Astrocyte of the hippocampus (primary cell): ENCODE measurements around the gene B4GALT7.

Source experiments
- DNase-seq: peaks from one replicate; pipeline ENCODE4 v3.0.0; 2011; ENCODE audit warnings: low read depth, low spot score

Gene B4GALT7

DNA sequence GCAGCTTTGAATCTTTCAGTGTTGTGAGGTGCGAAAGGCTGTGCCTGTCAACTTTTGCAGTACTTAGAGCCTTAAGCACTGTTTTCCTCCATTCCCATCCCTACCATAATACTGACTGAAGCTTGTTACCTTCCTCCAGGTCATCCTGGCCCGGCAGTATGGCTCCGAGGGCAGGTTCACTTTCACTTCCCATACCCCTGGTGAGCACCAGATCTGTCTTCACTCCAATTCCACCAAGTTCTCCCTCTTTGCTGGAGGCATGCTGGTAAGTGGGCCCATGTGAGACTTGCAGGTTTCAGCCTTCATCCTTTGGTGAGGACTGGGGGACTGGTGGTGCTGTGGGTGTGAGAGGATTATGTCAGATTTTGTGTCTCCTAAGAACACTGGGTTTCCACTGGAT, 6.4 kb upstream of the B4GALT7 start:
- DNase-seq = no peak

DNA sequence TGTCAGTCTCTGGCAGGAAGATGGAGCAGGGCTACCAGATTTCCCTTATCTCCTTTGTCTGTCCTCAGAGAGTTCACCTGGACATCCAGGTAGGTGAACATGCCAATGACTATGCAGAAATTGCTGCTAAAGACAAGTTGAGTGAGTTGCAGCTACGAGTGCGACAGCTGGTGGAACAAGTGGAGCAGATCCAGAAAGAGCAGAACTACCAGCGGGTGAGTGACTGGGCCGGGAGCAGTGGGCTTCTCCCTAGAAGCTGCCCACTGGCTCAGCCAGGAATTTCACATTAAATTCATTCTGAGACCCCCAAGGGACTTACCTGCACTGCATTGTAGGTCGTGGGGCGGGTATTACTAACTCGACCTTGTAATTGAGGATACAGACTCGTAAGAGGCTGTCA, 5.9 kb upstream of the B4GALT7 start:
- DNase-seq = no peak

DNA sequence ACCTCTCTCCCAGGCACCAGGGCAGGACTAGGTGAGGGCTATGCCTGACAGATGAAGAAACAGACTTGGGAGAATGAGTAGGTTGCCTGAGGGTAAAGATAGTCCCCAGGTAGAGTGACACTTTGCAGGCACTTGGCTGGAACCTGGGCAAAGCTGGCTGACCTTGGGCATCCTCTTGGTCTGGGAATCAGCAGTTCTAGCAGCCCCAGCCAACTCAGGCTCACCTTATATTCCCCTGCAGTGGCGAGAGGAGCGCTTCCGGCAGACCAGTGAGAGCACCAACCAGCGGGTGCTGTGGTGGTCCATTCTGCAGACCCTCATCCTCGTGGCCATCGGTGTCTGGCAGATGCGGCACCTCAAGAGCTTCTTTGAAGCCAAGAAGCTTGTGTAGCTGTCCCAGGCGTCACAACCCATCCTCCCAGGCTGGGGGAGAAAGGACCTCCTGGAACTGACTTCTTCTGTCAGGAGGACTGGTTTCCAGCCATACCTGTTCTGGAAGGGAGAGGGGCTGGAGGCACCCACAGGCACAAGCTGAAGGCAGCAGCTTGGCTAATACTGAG, 4.8 kb upstream of the B4GALT7 start:
- DNase-seq = no peak

DNA sequence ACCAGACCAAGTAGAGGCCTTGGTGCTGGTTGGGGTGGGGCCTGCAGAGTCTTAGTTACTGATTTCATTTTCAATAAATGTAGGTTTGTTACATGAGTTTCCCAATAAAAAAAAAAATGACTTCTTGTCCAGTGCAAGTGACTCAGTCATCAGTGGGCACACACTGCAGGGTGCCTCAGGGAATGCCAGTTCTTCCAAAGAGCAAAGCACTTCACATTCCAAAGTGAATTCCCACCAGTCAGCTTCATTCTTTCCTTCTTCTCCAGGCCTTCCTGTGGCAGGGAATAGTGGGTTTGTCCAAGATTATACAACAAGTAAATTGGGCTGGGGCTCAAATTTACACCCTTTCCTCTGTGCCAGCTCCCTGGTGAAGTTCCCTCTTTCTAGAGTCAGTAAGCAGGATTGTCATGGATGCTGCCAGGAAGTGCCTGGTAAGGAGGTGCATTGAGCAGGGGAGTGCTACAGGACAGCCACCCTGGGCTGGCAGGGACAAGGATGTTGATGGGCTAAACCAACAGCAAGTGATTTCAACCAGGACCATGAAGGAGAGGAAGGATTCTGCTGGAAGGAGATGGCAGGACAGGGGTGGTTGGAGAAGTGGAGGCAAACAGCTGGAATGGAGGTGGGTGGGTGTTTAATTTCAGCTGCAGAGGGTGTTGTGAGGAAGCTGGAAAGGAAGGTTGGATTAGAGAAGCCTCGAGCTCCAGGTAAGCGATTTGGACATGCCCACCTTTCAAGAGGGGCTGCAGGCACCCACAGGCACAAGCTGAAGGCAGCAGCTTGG, 3.7 kb upstream of the B4GALT7 start:
- no peak for DNase-seq

DNA sequence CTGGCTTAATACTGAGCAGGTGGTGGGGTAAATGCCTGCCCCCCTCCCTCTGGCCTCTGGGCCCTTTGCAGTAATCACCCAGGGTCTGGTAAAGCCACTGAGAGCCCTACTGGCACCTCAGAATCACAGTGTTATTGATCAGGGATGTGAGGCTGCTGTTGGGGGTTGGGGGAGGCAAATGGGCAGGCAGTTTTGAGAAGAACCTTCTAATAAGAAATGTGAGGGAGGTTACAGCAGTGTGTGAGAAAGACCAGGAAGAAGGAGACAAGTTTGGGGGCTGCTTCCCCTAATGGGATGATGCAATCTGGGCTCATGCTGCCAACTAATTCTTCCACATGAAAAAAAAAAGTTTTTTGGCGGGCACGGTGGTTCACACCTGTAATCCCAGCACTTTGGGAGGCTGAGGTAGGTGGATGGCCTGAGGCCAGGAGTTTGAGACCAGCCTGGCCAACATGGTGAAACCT, 3.1 kb upstream of the B4GALT7 start:
- DNase-seq = no peak

DNA sequence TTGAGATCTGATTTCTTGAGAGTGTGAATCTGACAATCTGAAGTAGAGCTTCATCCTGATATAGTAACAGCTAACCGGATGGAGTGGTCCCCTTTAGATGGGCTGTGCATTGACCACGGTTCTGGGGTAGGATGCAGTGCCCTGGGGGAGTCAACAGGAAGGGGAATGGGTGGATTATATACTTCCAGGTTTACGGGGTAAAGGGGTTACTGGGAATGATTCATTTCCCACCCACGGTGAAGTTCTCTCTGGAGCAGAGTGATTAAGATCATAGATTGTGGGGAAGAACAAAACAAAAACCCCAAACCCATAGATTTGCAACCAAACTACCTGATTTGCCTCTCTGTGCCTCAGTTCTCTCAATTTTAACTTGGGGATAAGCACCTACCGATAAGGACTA, 1.5 kb upstream of the B4GALT7 start:
- DNase-seq = no peak

DNA sequence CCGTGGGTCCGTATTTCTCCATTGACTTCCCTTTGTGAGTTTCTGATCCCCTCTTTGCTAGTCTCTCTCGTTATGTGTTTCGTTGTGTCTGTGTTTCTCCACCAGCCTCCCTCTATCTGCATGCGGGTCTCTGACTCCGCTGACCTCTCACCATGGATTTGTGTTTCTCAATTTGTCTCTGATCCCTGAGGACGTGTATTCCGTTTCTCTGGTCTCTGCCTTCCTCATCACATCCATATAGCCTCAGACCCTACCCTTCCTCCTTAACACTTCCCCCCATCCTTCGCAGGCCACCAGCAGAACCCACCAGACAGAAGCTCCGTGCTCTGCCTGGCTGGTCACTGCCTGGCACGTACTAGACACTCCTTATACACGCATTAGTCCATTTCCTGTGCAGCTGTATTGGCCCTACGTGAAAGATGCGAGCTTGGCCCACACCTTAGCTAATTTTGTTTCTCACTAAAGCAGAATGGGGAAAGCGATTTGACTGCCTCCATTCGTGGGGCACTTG, 631 bp downstream of the B4GALT7 start:
- DNase-seq = peak; percentile 41

DNA sequence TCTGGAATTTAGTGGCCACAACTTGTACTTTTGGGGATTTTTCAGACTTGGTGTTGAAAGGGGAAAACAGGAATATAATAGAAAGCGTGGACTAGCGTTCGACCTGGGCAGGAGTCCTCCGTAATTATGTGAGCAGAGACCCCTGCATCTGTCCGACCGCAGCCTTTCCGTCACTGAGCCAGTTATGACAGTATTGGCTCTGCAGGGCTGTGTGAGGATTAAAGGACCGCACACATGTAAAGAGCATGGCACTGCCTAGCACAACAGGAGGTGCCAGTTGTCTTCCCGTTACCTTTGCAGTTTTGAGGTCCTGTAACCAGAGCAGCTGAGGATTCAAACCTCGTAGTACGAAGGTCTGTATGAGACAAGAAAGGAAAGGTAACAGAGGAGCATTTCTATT, 1.2 kb downstream of the B4GALT7 start:
- no peak for DNase-seq

DNA sequence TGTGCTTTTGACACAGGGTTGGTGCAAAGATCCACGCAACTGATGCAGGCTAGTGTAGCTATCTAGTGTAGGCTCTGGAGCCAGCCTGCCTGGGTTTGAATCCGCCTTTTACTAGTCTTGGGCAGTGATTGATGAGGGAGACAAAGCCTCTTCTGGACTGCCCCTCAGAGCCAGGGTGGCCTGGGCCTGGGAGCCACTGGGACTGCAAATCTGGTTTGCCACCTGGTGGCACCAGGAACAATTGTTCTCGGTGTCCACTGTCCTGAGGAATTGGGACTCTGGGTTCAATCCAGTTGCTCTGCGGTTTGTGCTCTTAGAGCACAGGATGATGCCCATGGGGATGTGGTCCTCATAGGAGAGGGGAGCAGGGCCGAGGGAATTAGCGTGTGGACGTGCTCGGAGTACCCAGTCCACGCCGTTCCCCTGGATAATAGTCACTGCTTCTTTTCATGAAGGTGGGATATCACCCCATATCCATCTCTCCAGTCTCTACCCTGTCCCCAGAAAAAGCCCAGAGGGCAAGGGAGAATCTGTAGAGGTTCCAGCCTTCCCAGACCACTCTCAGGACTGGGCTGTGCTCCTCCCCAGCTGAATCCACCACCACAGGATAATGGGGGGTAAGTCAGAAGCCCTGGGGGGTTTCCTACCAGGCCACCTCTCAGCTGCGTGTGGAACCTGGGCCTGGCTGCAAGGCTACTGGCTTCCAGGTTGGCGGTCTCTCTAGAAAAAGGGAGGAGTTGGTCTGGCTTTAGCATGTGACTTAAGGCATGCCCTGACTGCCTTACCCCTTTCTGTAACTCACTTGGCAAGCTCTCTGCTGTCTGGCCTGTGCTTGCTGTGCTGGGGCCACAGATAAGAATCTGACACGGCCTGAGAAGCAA, 1.9 kb downstream of the B4GALT7 start:
- DNase-seq = no peak

DNA sequence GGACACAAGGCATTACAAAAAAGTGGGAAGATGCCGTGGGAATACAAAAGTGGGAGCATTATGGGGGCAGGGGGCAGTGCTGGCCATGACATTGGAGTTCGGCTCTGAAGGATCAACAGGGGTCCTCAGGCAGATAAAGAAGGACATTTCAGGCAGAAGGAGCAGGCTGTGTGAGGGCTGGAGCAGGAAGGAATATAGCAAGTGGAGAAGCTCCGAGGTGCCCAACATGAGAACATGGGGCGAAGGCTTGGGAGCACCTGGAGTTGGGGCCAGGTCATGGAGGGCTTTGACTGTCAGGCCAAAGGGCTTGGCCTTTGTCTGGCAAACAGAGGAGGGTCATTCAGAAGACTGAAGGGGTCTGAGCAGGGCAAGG, 2.5 kb downstream of the B4GALT7 start:
- DNase-seq = no peak

DNA sequence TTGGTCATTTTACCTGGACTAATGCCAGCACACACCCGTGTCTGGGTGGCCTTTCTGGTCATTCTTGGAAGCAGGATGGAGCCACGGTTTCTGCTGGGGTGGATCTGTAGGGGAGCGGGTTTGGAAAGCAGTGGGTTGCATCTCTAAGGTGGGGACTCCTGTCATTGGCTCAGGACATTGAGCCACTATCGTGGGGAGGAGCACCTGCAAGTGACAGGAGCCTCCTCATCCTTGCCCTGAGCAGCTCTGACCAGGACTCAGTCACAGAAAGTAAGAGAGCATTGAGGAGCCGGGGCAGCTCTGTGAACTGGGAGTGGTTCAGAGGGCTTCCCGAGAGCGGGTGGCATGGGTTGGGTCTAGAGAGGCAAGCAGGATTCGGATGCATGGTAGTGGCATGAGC, 3.7 kb downstream of the B4GALT7 start:
- DNase-seq = no peak

DNA sequence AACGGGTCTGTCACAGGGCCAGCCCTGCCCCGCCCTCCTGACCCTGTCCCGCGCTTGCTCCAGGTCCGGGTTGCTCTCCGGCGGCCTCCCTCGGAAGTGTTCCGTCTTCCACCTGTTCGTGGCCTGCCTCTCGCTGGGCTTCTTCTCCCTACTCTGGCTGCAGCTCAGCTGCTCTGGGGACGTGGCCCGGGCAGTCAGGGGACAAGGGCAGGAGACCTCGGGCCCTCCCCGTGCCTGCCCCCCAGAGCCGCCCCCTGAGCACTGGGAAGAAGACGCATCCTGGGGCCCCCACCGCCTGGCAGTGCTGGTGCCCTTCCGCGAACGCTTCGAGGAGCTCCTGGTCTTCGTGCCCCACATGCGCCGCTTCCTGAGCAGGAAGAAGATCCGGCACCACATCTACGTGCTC, 4.2 kb downstream of the B4GALT7 start:
- DNase-seq = no peak

DNA sequence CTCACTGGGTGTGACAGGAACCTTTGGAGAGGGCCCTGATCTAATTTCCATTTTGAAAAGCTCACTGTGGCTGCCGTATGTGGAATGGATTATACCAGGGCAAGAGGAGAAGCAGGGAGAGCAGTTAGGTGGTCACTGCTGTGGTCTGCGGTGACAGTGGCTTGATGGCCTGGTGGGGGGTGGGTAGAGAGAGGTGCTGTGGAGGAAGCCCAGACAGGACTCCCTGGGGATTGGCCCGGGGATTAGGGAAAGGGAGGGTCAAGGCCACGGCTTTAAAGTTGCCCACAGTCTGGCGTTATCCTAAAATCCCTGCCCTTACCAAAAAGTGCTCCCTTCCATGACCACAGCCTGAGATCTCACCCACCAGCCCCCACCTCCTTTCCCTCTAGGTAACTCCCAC, 4.7 kb downstream of the B4GALT7 start:
- no peak for DNase-seq

DNA sequence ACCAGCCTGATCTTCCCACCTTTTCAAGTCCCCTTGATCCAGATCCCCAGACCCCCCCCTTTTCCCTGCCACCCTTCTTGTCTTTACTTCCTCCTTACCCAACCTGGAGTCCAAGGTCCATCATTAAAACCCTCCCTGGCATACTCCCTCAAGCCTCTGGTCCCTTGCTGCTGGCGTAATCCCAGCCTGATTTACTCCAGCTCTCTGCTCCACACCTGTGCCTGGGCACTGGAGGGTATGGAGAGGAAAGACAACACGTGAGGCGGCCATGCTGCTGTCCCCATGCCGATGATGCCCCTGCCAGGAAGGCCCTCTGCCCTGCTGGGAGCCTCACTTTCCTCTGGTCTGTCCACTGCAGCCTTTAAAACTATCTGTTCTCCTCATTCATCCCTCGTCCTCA, 5.1 kb downstream of the B4GALT7 start:
- DNase-seq = no peak

DNA sequence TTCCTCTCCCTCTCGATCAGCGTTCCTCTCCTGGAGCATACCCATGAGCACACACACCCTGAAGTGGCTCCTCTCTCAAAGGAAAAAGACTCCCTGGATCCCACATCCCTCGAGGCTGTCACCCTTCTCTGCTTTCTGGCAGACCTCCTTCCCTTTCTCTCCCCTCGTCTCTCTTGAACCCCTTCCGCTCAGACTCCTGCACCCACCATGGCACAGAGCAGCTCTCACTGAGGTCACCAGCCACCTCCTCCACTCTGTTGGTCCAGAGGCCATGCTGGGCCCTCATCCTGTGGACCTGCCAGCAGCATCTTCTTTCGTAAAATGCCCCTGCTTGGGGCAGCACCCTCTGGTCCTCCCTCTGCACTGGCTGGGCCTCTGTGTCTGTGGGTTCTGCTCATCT, 5.7 kb downstream of the B4GALT7 start:
- DNase-seq = no peak

DNA sequence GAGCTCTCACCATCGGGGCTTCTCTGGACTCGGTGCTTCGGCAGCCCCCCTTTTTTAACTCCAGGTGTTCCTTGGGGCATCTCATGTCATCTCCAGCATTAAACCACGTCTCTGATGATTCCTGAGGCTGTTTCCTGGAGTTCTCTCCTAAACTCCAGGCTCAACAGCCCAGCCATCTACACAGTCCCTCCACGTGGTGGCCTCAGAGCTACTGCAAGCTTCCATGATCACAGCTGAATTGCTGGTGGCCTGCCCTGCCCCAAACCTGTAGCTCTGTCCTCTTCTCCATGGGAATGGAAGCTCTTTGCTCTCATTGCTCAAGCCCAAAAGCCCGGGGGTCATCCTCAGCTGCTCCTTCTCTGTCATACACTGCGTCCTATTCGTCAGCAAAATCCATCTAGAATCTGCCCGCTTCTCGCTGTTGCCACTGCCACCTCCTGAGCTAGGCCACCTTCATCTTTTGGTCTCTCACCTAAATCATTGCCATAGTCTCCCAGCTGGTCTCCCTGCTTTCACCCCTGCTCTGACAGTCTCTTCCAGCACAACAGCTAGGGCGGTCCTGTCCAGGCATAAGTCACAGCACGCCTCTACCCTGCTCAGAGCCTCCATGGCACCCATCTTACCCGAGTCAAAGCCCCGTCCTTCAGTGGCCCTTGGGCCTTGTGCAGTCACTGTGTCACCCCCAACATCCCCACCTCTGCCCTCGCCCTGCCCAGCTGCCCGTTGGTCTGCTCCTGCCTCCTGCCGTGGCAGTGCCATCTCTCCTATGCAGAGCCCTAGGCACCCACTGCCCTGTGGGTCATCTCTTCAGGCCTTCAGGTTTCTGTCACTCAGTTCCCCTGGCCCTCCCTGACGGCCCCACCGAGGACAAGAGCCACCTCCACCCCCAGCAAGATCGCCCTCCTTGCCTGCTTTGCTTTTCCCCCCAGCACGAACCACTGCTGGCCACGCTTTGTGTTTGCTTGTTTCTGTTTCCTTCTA, 6.4 kb downstream of the B4GALT7 start:
- no peak for DNase-seq

DNA sequence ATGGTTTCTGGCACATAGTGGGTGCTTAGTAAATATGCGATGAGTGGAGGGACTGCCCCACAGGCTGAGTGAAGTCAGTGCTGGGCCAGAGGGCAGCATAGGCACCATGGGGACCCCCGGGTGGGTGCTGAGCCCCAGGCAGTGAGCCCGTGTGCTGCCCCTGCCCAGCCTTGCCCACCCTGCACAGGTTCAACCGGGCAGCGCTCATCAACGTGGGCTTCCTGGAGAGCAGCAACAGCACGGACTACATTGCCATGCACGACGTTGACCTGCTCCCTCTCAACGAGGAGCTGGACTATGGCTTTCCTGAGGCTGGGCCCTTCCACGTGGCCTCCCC, 7.2 kb downstream of the B4GALT7 start:
- DNase-seq = no peak

DNA sequence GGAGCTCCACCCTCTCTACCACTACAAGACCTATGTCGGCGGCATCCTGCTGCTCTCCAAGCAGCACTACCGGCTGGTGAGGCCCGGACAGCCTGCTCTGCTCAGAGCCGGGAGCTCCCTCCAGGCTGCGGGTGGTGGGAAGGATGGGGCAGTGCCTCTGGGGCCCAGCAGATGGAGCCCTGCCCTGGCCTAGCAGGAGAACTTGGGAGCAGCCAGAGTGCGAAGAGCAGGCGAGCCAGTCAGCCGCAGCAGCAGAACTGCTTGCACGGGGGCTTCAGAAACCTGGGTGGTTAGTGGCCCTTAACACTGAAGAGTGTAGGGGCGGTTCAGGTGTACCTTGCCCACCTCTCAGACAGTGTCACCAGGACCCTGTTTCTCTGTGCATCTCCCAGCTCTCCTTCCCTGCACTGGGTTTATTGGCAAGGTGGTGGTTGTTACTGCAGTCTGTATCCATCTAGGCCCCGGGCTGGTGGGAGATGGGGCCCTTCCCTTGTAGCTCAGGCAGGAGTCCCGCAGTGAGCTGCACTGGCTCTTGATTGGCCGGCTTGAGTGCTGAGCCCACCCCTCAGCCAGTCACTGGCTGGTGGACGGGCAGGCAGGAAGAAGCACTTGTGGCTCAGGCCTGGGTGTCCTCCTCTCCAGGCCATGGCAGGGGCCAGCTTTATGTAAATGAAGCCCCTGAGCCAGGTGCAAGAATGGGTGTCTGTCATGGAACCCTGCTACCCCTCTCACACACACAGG, 7.7 kb downstream of the B4GALT7 start:
- DNase-seq = peak; percentile 94

DNA sequence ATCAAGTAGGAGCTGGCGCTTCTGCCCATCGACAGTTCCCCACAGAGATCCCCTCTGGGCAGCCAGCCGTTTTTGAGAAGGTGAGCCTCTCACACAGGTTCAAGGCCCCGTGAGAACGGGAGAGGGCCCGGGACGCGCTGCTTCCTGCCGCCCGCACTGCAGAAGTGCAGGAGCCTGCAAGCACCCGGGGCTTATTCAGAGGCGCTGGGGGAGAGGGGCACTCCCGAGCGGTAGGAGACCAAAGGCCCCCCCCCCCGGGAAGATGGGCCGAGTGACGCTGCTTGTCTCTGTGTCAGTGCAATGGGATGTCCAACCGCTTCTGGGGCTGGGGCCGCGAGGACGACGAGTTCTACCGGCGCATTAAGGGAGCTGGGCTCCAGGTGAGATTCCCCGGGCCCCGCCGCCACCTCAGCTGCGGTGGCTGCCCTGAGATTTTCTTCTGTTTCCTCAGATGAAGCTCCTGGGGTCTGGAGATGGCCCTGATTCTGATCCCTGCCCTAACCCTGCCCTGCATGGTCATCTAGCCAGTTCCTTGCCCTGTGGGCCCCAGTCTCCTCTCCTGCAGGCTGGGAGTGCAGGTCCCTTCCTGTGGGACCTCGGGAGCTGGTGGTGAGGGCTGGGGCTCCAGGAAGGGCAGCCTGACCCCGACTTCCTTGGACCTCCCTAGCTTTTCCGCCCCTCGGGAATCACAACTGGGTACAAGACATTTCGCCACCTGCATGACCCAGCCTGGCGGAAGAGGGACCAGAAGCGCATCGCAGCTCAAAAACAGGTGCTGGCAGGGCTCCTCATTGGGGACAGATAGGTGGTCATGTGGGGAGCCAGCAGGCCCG, 8.5 kb downstream of the B4GALT7 start:
- DNase-seq = no peak
